ENCODE data around the gene NCEH1. TPM values are rescaled to one million over a fixed set of nuclear protein-coding genes. Genes with fewer than 3 reads are reported as not detected.

The NCEH1 gene
- total RNA-seq, 1 experiment from 2014 or later: 73.0 TPM

- CTCF ChIA-PET: interaction anchor here (0.5 kb wide), 1 partner anchor 26 kb away, joined by 3 read pairs; no protein-coding TSS in a partner anchor
These were observed 85.9 kb downstream of the NCEH1 start for GRCh38 chr3:172624999-172625398.

More at GRCh38 chr3:172624999-172625398, 85.9 kb downstream of the NCEH1 start:
- Histone ChIP-seq H3K4me1 (ENCODE audit: control insufficient read depth, insufficient read depth, low read length) (peaks cover 10% of the 10 kb centered on the region; the same call in 1 of the 2 replicates), H3K27me3 (ENCODE audit: control insufficient read depth, insufficient read depth, low read length) (no peaks in the 10 kb centered on the region), H3K4me3 (ENCODE audit: low read depth in 2 of 2, low read length in 2 of 2) (no peak overlapping the region), H3K36me3 (ENCODE audit: control insufficient read depth, insufficient read depth, low read length) (no peaks in the 10 kb centered on the region), H3K9me3 (ENCODE audit: control insufficient read depth, insufficient read depth, low read depth, low read length) (no peaks in the 10 kb centered on the region), H3K27ac (ENCODE audit: low read length) (no peak overlapping the region)
- intact Hi-C loops (cut with micrococcal nuclease; ENCODE audit: unreplicated experiment) (no loop called here), in situ Hi-C loops (cut with HindIII; ENCODE audit: low pct_unique_long_range_greater_than_20kb, low sequenced_read_pairs) (no loop called here)
- ATAC-seq: no peak
- DNase-seq (ENCODE audit: low read depth, low spot score): no peak
- TF ChIP-seq CTCF (IDR thresholded peaks at IDR 0.05) (no peak), REST (IDR thresholded peaks at IDR 0.05; ENCODE audit: insufficient read depth in 1 of 2, low read depth in 2 of 2, low read length in 1 of 2) (no peak), SIN3A (IDR thresholded peaks at IDR 0.05; ENCODE audit: borderline replicate concordance, insufficient read depth, low read depth, low read length) (no peak), TCF7L2 (IDR thresholded peaks at IDR 0.05; ENCODE audit: low read depth, low read length) (no peak), POLR2AphosphoS5 (IDR thresholded peaks at IDR 0.05; ENCODE audit: low read depth, low read length) (no peak)
- BruUV-seq (replicated peaks): no TSS peak
- POLR2A ChIA-PET: interaction anchor here (0.6 kb wide), 1 partner anchor 29 kb away, joined by 4 read pairs; no protein-coding TSS in a partner anchor
